Upper lobe of left lung (tissue), 4 donors: ENCODE measurements around the gene ADH1A.

Experiments
- EP300 ChIP-seq, 4 donors: sonication (generic); formaldehyde crosslinking; IDR thresholded peaks; one replicate each; pipeline ENCODE4 v1.5.1; 2017; ENCODE audit warnings: antibody characterized with exemption in 4 of 4, control low read depth in 2 of 4
- POLR2A ChIP-seq, 4 donors: fragments of 450-650 bp; IDR thresholded peaks; one replicate each; pipeline ENCODE4 v1.5.1; 2016 to 2017; ENCODE audit warnings: antibody characterized with exemption in 4 of 4, mild to moderate bottlenecking in 2 of 4
- POLR2AphosphoS5 ChIP-seq, 2 donors: sonication (generic); formaldehyde crosslinking; IDR thresholded peaks; one replicate each; pipeline ENCODE4 v1.5.1; 2017; ENCODE audit warnings: antibody characterized with exemption in 2 of 2
- TF ChIP-seq, protein P1 (sequence below), 6 experiments: fragments of 450-650 bp in 4 of 6; fragments of 200-600 bp in 2 of 6; sonication (generic) in 2 of 6; IDR thresholded peaks; one replicate each; pipeline ENCODE4 v1.5.1; 2016 to 2019; ENCODE audit warnings: antibody characterized with exemption in 6 of 6

DNA sequence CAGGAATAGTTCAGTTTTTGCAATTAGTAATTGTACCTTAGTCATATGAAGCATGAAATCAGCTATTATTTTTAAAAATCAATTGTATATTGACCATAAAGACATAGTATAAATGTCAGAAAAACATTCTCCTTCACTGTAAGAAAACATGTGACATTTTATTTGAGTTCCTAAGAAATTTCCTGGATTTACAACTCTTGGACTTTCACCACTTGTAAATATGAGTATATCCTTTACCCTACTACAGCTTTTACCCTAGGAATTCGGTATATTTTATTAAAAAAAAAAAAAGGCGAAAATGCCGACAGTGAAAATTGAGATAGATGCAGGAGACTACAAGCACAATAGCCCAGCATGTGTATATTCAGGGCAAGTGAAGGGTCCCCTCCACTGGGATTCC, 14.9 kb downstream of the ADH1A start:
- TF ChIP-seq POLR2A (IDR thresholded peaks at IDR 0.05) = no peak
- TF ChIP-seq, protein P1, sequence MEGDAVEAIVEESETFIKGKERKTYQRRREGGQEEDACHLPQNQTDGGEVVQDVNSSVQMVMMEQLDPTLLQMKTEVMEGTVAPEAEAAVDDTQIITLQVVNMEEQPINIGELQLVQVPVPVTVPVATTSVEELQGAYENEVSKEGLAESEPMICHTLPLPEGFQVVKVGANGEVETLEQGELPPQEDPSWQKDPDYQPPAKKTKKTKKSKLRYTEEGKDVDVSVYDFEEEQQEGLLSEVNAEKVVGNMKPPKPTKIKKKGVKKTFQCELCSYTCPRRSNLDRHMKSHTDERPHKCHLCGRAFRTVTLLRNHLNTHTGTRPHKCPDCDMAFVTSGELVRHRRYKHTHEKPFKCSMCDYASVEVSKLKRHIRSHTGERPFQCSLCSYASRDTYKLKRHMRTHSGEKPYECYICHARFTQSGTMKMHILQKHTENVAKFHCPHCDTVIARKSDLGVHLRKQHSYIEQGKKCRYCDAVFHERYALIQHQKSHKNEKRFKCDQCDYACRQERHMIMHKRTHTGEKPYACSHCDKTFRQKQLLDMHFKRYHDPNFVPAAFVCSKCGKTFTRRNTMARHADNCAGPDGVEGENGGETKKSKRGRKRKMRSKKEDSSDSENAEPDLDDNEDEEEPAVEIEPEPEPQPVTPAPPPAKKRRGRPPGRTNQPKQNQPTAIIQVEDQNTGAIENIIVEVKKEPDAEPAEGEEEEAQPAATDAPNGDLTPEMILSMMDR (IDR thresholded peaks at IDR 0.05) = no peak
- no peak for TF ChIP-seq POLR2AphosphoS5 (IDR thresholded peaks at IDR 0.05)
- no peak for TF ChIP-seq EP300 (IDR thresholded peaks at IDR 0.05)
